ENCODE measurements around the gene CFAP99. TPM values are rescaled to one million over a fixed set of nuclear protein-coding genes. Genes with fewer than 3 reads are reported as not detected.

The CFAP99 gene
- total RNA-seq, 2 donors from 2014 or later = not detected

Other genes starting within 250 kb of the CFAP99 start
- gene HAUS3, start 176.8 kb upstream of the CFAP99 start, total RNA-seq = 10 to 100 TPM in 1 of 2 donors, 1 to 10 TPM in 1; 9.6 to 11.8 TPM
- gene POLN, start 176.8 kb upstream of the CFAP99 start, total RNA-seq = 1 to 10 TPM; 2.0 to 3.5 TPM
- 10 to 100 TPM; 43.6 to 43.7 TPM for gene MXD4, start 156.8 kb upstream of the CFAP99 start, total RNA-seq
- 1 to 10 TPM; 7.4 to 8.4 TPM for gene ZFYVE28, start 310 bp upstream of the CFAP99 start, total RNA-seq
- gene RNF4, start 50.2 kb downstream of the CFAP99 start, total RNA-seq = 10 to 100 TPM; 38.7 to 38.9 TPM
- 10 to 100 TPM; 18.6 to 20.3 TPM for gene FAM193A, start 117.7 kb downstream of the CFAP99 start, total RNA-seq